GM21367 (cell line): ENCODE data around the gene ZNF718.
"Not testable (repeated sequence)": the region's sequence is repeated elsewhere in the genome, so short reads cannot be mapped to it uniquely, and the experiment has no call there.

Source experiments
- ATAC-seq: cut with Tn5 transposase; IDR thresholded peaks from one replicate; pipeline ENCODE4 v1.9.1; 2021; ENCODE audit not compliant: unreplicated experiment

The ZNF718 gene

GRCh38 chr4:124275-125081, at the start of gene ZNF718:
Gene ZNF718, plus strand, starts transcription at chr4:124501. Its CDS starts 170 bp downstream, at chr4:124671.
- peak; percentile 97 for ATAC-seq

- ATAC-seq: no peak
Measured at GRCh38 chr4:85951-86350, 38.4 kb upstream of the ZNF718 start.

GRCh38 chr4:86559-87324, 37.6 kb upstream of the ZNF718 start:
- not testable (repeated sequence) for ATAC-seq

DNA sequence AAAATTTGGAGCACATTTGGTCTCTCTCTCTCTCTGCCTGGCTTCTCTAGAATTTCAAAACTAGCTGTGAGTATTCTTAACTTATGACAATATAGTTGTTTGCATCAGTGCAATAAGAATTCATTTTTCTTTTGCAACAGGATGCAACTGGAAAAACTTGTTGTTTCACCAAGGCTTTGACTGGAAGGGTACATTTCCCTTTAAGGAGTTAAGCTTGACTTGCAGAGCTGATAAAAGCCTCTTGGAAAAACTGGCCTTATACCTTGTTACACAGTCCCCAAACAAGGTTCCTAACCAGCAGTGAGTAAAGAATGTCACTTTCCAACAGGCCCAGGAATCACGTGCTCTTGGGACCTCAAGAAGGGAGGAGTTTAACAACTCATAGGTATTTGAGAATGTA, 25.9 kb upstream of the ZNF718 start:
- no peak for ATAC-seq

GRCh38 chr4:99863-100262, 24.4 kb upstream of the ZNF718 start:
- ATAC-seq: no peak

- ATAC-seq: no peak
Measured at GRCh38 chr4:107083-107443, 17.2 kb upstream of the ZNF718 start.

DNA sequence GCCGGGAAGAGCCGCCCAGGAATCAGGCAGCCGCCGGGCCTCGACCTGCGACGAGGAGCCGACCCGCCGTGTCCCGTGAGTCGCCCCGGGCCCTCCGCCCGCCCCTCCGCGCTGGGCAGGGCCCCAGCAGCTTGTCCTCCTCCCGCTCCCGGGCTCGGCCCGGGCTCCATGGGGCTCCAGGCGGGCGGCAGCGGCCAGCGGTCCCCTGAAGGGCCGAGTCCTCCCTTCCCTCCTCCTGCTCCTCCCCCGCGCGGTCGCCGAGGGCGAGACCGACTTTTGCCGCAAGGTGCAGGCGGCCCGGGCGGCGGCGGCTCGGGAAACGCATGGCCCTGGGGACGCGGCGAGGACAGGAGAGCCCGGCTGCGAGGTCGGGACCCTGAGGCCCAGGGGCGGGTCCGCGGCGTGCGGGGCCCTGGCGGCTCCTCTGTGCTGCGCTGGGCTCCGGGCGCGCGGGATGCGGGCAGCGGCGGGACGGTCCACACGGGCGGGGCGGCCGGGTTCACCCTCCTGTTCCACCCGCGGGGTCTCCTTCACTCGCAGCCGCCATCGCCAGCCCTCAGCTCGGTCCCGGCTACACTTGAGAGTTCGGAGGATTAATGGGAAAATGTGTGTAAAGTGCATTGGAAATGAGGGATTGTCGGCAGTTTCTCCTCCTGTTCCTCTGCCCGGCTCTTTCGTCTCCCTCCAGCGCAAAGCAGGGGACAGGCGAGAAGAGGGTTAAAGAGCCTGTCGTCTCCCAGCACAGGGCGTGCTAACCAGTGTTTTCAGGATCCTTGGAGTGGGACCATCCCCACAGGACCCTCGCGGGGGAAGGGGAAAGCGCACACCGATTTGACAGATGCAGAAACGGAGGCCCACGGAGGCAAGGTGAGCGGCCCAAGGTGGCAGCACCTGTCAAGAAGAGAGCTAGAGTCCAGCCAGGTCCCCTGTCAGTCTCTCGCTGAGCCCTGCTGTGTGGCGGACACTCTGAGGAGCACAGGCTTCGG, 16.6 kb upstream of the ZNF718 start:
- no peak for ATAC-seq

GRCh38 chr4:112771-113170, 11.5 kb upstream of the ZNF718 start:
- no peak for ATAC-seq

DNA sequence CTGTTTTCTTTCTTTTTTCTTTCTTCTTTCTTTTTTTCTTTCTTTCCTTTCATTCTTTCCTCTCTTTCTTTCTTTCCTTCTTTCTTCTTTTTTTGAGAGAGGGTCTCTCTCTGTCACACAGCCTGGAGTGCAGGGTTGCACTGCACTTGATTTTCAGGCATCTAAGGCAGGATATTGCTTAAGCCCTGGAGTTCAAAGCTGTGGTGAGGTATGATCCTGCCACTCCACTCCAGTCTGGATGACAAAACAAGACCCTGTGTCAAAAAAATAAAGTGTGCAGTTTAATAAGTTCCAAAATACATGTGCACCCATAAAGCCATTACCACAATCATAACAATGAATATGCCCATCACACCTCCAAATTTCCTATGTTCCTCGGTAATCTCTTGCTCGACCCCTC, 10.6 kb upstream of the ZNF718 start:
- ATAC-seq: no peak

DNA sequence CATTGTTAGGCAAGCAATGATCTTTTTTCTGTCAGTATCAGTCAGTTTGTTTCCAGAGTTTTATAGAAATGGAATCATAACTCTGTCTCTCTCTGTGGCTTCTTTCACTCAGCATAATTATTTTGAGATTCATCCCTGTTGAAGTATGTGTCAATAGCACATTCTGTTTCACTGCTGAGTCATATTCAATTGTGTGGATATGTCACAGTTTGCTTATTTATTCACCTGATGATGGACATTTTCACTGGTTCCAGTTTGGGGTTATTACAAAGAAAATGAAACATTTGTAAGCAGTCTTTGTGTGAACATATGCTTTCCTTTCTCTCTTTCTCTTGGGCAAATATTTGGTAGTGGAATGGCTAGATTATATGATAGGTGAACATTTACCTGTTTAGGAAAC, 10.2 kb upstream of the ZNF718 start:
- no peak for ATAC-seq

- ATAC-seq: no peak
Measured at GRCh38 chr4:116499-116898, 7.8 kb upstream of the ZNF718 start.

- no peak for ATAC-seq
Measured at GRCh38 chr4:120616-121015, 3.7 kb upstream of the ZNF718 start.

- ATAC-seq: no peak
Measured at GRCh38 chr4:121408-122084, 2.8 kb upstream of the ZNF718 start.

DNA sequence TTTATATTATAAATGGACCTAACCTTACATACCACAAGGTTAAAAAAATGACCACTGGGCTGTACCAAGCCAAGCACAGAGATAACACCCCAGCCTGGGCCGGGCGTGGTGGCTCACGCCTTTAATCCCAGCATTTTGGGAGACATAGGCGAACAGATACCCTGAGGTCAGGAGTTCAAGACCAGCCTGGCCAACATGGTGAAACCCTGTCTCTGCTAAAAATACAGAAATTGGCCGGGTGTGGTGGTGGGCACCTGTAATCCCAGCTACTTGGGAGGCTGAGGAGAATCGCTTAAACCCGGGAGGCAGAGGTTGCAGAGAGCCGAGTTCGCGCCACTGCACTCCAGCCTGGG, 403 bp upstream of the ZNF718 start:
- not testable (repeated sequence) for ATAC-seq

- ATAC-seq: peak; percentile 10
Measured at GRCh38 chr4:125091-125771, 930 bp downstream of the ZNF718 start.

- ATAC-seq: no peak
Measured at GRCh38 chr4:125833-126232, 1.5 kb downstream of the ZNF718 start.

- ATAC-seq: no peak
Measured at GRCh38 chr4:132483-132882, 8.2 kb downstream of the ZNF718 start.

GRCh38 chr4:138935-139334, 14.6 kb downstream of the ZNF718 start:
- no peak for ATAC-seq

DNA sequence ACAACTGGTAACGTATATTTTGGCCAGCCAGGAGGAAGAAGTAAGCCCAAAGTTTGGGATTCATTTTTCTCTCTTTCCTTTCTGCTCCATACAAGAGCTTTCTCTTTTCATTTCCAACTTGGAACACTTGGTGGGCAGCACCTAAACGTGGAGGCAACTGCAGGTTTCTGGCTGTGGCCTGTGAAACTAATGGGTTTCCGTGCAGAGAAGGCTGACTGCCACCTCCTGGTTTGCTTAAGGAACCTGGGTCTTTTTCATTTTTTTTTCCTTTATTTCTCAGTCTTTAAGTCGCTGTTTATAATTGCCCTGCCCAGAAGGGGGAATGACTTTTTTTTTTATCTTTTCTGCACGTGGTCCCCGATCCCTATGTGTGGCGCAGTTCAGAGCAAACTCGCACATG, 15.4 kb downstream of the ZNF718 start:
- no peak for ATAC-seq

DNA sequence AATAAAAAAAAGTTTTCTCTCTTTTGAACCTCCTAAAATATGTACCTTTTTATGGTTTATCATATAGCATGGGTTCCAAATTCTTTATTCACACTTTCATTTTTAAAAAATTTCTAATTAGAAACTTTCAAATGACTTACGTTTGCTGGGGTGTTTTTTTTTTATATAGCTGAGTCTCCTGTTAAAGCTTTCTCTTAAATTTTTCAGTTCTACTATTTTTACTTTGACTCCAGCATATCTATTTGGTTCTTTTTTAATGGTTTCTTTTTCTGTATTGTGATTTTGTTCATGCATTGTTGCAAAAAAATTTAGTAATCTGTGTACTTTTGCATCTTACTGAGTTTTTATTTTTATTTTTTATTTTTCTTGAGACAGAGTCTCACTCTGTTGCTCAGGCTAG, 22.3 kb downstream of the ZNF718 start:
- no peak for ATAC-seq
